Natural killer cell (primary cell): ENCODE data around the gene CHD3. TPM values are rescaled to one million over a fixed set of nuclear protein-coding genes. Genes with fewer than 3 reads are reported as not detected.

Experiments
- ATAC-seq, 3 donors: fragments of 150-1000 bp in 2 of 3; fragments of 200-7000 bp in 1 of 3; cut with Tn5 transposase; 1 replicate in 1 of 3; 2 replicates in 2 of 3; pipeline ENCODE4 v1.10.0; 2021; ENCODE audit warnings: mild to moderate bottlenecking in 2 of 3, moderate library complexity in 2 of 3
- DNase-seq, 2 donors: peaks; one replicate each; pipeline versions ENCODE4 v3.0.0 to v3.0.0-alpha.2; 2013 to 2021; ENCODE audit warnings: mixed read lengths in 1 of 2
- H3K27ac ChIP-seq: one replicate; pipeline ENCODE4 v1.5.1; 2013; ENCODE audit warnings: mild to moderate bottlenecking, low read length
- H3K27me3 ChIP-seq: one replicate; pipeline ENCODE4 v1.6.1; 2013; ENCODE audit warnings: low read length; ENCODE audit not compliant: control insufficient read depth, insufficient read depth
- H3K36me3 ChIP-seq: one replicate; pipeline ENCODE4 v1.6.1; 2013; ENCODE audit warnings: low read length; ENCODE audit not compliant: control insufficient read depth, insufficient read depth
- H3K4me1 ChIP-seq: one replicate; pipeline ENCODE4 v1.6.1; 2013; ENCODE audit warnings: low read length; ENCODE audit not compliant: control insufficient read depth, insufficient read depth
- H3K4me3 ChIP-seq: one replicate; pipeline ENCODE4 v1.5.1; 2013; ENCODE audit warnings: low read length
- H3K9me3 ChIP-seq: one replicate; pipeline ENCODE4 v1.6.1; 2013; ENCODE audit warnings: low read length; ENCODE audit not compliant: control insufficient read depth, insufficient read depth
- H3K27ac Mint-ChIP-seq, 2 donors: one replicate each; pipeline ENCODE4 v1.8.0; 2022; ENCODE audit warnings: mild to moderate bottlenecking in 2 of 2, mixed read lengths in 2 of 2, moderate library complexity in 1 of 2
- H3K27me3 Mint-ChIP-seq, 2 donors: one replicate each; pipeline ENCODE4 v1.8.0; 2022; ENCODE audit warnings: low read depth in 2 of 2, mixed read lengths in 2 of 2
- H3K36me3 Mint-ChIP-seq: one replicate; pipeline ENCODE4 v1.8.0; 2022; ENCODE audit warnings: mixed read lengths
- H3K4me1 Mint-ChIP-seq, 2 donors: one replicate each; pipeline ENCODE4 v1.8.0; 2022; ENCODE audit warnings: mixed read lengths in 2 of 2
- H3K4me3 Mint-ChIP-seq: one replicate; pipeline ENCODE4 v1.8.0; 2022; ENCODE audit warnings: mild to moderate bottlenecking, moderate library complexity, mixed read lengths
- H3K9me3 Mint-ChIP-seq, 2 donors: one replicate each; pipeline ENCODE4 v1.8.0; 2022; ENCODE audit warnings: mixed read lengths in 2 of 2
- CTCF ChIP-seq: fragments of 200-600 bp; IDR thresholded peaks from one replicate; pipeline ENCODE4 v1.8.0; 2022; ENCODE audit warnings: antibody characterized with exemption
- WGBS: methylation state at CpG from one replicate; pipeline ENCODE4 v1.1.7; 2013; ENCODE audit warnings: missing lambda C conversion rate; ENCODE audit not compliant: insufficient coverage; 5-methylcytosine and 5-hydroxymethylcytosine counted together
- intact Hi-C: fragments of 100-400 bp; cut with micrococcal nuclease; formaldehyde crosslinking; loops from one replicate; pipeline ENCODE4 v1.14.2; 2022
- total RNA-seq, 4 donors: library from RNA; stranded (reverse); fragments of 120-200 nt in 1 of 4; gene quantifications; one replicate each; pipeline versions ENCODE4 v1.2.3 to v1.2.4, GENCODE V29; 2013 to 2022

Gene CHD3
- total RNA-seq, 3 donors from 2014 or later (not counting 1 experiment from before 2014, with no cell fraction given): 215 to 275 (median 218) TPM

GRCh38 chr17:7944326-7944725, 55.7 kb downstream of the CHD3 start:
- Mint-ChIP-seq H3K36me3 (peaks cover 8% of the 10 kb centered on the region), H3K4me1 (no peaks in the 10 kb centered on the region), H3K27ac (no peak overlapping the region), H3K9me3 (no peaks in the 10 kb centered on the region), H3K4me3 (no peak overlapping the region), H3K27me3 (no peaks in the 10 kb centered on the region)
- H3K4me1 ChIP-seq: no peaks in the 10 kb centered on the region
- H3K9me3 ChIP-seq: no peaks in the 10 kb centered on the region
- H3K27ac ChIP-seq: no peak overlapping the region
- ATAC-seq (no peak), DNase-seq (no peak)
- H3K4me3 ChIP-seq: no peak overlapping the region
- TF ChIP-seq CTCF: no peak
- H3K27me3 ChIP-seq: no peaks in the 10 kb centered on the region
- 95% methylated on average over 9 of the region's 9 CpGs for WGBS
- intact Hi-C loops: no loop called here
- peaks cover 63% of the 10 kb centered on the region for H3K36me3 ChIP-seq

- no peak for ATAC-seq
- Histone ChIP-seq H3K36me3 (peaks cover 53% of the 10 kb centered on the region), H3K9me3 (no peaks in the 10 kb centered on the region), H3K27ac (no peak overlapping the region), H3K4me3 (no peak overlapping the region), H3K27me3 (no peaks in the 10 kb centered on the region), H3K4me1 (no peaks in the 10 kb centered on the region)
- Mint-ChIP-seq H3K4me3 (no peak overlapping the region), H3K27me3 (no peaks in the 10 kb centered on the region), H3K9me3 (no peaks in the 10 kb centered on the region), H3K27ac (no peak overlapping the region), H3K4me1 (no peaks in the 10 kb centered on the region), H3K36me3 (no peaks in the 10 kb centered on the region)
- 84% methylated on average over 7 of the region's 7 CpGs for WGBS
- DNase-seq: no peak
- intact Hi-C loops: no loop called here
- no peak for TF ChIP-seq CTCF
These were observed 57.1 kb downstream of the CHD3 start for GRCh38 chr17:7945651-7946050.

GRCh38 chr17:7946441-7946840, 57.9 kb downstream of the CHD3 start:
- DNase-seq: no peak
- Mint-ChIP-seq H3K4me1 (no peaks in the 10 kb centered on the region), H3K4me3 (no peak overlapping the region), H3K27ac (no peak overlapping the region), H3K27me3 (no peaks in the 10 kb centered on the region), H3K36me3 (no peaks in the 10 kb centered on the region), H3K9me3 (no peaks in the 10 kb centered on the region)
- H3K36me3 ChIP-seq: peaks cover 49% of the 10 kb centered on the region
- no peaks in the 10 kb centered on the region for H3K27me3 ChIP-seq
- no peak overlapping the region for H3K4me3 ChIP-seq
- ATAC-seq: no peak
- WGBS: 79% methylated on average over 5 of the region's 5 CpGs
- intact Hi-C loops: no loop called here
- peaks cover under 1% of the 10 kb centered on the region for H3K4me1 ChIP-seq
- H3K9me3 ChIP-seq: no peaks in the 10 kb centered on the region
- TF ChIP-seq CTCF: no peak
- no peak overlapping the region for H3K27ac ChIP-seq

- H3K4me3 Mint-ChIP-seq: no peak overlapping the region
- Histone ChIP-seq H3K9me3 (no peaks in the 10 kb centered on the region), H3K27ac (no peak overlapping the region), H3K4me3 (no peak overlapping the region), H3K36me3 (peaks cover 49% of the 10 kb centered on the region), H3K27me3 (no peaks in the 10 kb centered on the region), H3K4me1 (peaks cover 4% of the 10 kb centered on the region)
- 87% methylated on average over 5 of the region's 5 CpGs for WGBS
- DNase-seq: no peak
- intact Hi-C loops: no loop called here
- no peak overlapping the region for H3K27ac Mint-ChIP-seq
- H3K4me1 Mint-ChIP-seq: no peaks in the 10 kb centered on the region
- ATAC-seq: no peak
- H3K27me3 Mint-ChIP-seq: no peaks in the 10 kb centered on the region
- H3K9me3 Mint-ChIP-seq: no peaks in the 10 kb centered on the region
- H3K36me3 Mint-ChIP-seq: no peaks in the 10 kb centered on the region
- TF ChIP-seq CTCF: no peak
These were observed 59.1 kb downstream of the CHD3 start for GRCh38 chr17:7947651-7948050.
